NT2/D1 (cell line): ENCODE results near the gene MPZL1.

Source experiments
- DNase-seq: peaks from one replicate; pipeline ENCODE4 v3.0.0-alpha.2; 2011; ENCODE audit warnings: low read depth, low spot score
- H3K27me3 ChIP-seq: 2 replicates; pipeline ENCODE4 v1.6.0; 2011; ENCODE audit warnings: mild to moderate bottlenecking; ENCODE audit not compliant: insufficient read length, insufficient read depth
- H3K36me3 ChIP-seq: 2 replicates; pipeline ENCODE4 v1.6.1; 2011; ENCODE audit warnings: mild to moderate bottlenecking, low read length, mixed read lengths; ENCODE audit not compliant: insufficient read depth, insufficient read length
- H3K4me1 ChIP-seq: 2 replicates; pipeline ENCODE4 v1.5.1; 2011; ENCODE audit not compliant: insufficient read depth, insufficient read length
- H3K4me3 ChIP-seq: 2 replicates; pipeline ENCODE4 v1.5.1; 2011; ENCODE audit warnings: low read depth; ENCODE audit not compliant: insufficient read length
- H3K9ac ChIP-seq: 2 replicates; pipeline ENCODE4 v1.6.0; 2011; ENCODE audit warnings: low read depth; ENCODE audit not compliant: insufficient read length
- H3K9me3 ChIP-seq: 2 replicates; pipeline ENCODE4 v1.5.1; 2011; ENCODE audit warnings: mild to moderate bottlenecking, low read length; ENCODE audit not compliant: insufficient read depth
- SUZ12 ChIP-seq: IDR thresholded peaks from 2 replicates; pipeline ENCODE4 v1.6.1; 2011; ENCODE audit not compliant: insufficient read length, insufficient read depth; ENCODE audit errors: extremely low read depth
- YY1 ChIP-seq: IDR thresholded peaks from 2 replicates; pipeline ENCODE4 v1.6.1; 2011; ENCODE audit not compliant: insufficient read length, insufficient read depth
- ZNF274 ChIP-seq: IDR thresholded peaks from 2 replicates; pipeline ENCODE4 v1.6.1; 2011; ENCODE audit warnings: mild to moderate bottlenecking, low read depth, low read length

Gene MPZL1

DNA sequence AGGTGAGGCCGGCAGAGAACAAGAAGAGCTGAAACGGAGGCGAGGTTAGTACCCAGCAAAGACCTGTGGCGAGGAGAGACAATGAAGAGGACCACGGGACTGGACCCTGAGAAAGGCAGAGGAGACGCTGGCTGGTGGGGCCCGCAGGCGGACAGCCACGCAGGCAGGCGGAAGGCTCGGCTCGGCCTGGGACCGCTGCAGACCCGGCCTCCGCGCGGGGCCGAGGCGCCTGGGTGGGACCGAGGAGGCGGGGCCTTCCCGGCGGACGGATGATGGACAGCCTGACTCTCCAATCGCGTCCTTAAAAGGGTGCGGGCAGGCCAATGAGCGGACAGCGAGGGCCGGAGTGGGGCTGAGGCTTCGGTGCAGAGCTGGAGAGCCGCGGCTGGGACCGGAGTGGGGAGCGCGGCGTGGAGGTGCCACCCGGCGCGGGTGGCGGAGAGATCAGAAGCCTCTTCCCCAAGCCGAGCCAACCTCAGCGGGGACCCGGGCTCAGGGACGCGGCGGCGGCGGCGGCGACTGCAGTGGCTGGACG is at the start of gene MPZL1:
MPZL1 (plus strand) TSS at position 366 of the 535 bp plus-strand sequence. CDS start 170 bp downstream, outside the sequence.
- peaks cover 13% of the 10 kb centered on the region for H3K36me3 ChIP-seq
- no peaks in the 10 kb centered on the region for H3K27me3 ChIP-seq
- H3K9ac ChIP-seq: peak within 1 kb of the TSS; percentile 76
- peak; percentile 92 for DNase-seq
- H3K4me1 ChIP-seq: no peaks in the 10 kb centered on the region
- TF ChIP-seq YY1 (no peak), SUZ12 (no peak), ZNF274 (no peak)
- no peaks in the 10 kb centered on the region for H3K9me3 ChIP-seq
- peak within 1 kb of the TSS; percentile 70 for H3K4me3 ChIP-seq

DNA sequence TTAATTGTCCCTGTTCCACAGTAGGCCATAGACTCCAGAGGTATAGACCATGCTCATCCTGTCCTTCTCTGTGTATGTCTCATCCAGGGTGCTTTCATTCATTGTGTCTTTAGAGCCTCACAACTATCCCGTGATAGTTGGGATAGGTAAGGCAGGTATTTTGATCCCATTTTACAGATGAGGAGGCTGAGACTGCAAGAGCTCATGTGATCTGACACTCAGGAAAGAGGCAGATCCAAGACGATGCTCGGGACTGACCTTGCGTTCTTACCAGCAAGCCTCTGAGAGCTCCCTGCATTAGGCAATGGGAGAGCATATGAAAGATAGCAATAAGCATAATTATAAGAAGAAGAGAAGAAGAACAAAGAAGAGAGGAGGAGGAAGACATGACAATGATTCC is 49.0 kb upstream of the MPZL1 start:
- no peak for DNase-seq
- H3K4me1 ChIP-seq: peaks cover 12% of the 10 kb centered on the region
- H3K27me3 ChIP-seq: no peaks in the 10 kb centered on the region
- H3K9ac ChIP-seq: no peak overlapping the region
- no peaks in the 10 kb centered on the region for H3K9me3 ChIP-seq
- TF ChIP-seq YY1 (no peak), ZNF274 (no peak), SUZ12 (no peak)
- no peak overlapping the region for H3K4me3 ChIP-seq
- H3K36me3 ChIP-seq: no peaks in the 10 kb centered on the region

DNA sequence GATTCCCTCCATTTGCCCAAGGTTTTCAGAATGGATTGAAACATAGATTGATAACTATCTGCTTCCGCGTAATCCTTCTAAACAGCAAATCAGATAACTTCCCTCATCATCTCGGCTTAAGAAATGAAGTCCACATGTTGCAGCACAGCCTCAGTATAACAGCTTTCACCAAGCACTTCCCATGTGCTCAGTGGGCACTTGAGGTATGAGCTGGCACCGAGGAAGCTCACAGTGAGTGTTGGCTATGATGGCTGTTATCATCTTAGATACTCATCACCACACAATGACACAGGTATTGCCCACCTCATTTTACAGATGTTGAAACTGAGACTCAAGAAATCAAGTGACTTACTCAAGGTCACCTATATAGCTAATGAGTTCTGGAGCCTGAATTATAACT is 48.5 kb upstream of the MPZL1 start:
- DNase-seq: no peak
- no peak for TF ChIP-seq ZNF274
- TF ChIP-seq SUZ12: no peak
- no peak for TF ChIP-seq YY1
- H3K36me3 ChIP-seq: no peaks in the 10 kb centered on the region
- H3K9me3 ChIP-seq: no peaks in the 10 kb centered on the region
- H3K9ac ChIP-seq: no peak overlapping the region
- no peak overlapping the region for H3K4me3 ChIP-seq
- peaks cover 12% of the 10 kb centered on the region for H3K4me1 ChIP-seq
- H3K27me3 ChIP-seq: no peaks in the 10 kb centered on the region

DNA sequence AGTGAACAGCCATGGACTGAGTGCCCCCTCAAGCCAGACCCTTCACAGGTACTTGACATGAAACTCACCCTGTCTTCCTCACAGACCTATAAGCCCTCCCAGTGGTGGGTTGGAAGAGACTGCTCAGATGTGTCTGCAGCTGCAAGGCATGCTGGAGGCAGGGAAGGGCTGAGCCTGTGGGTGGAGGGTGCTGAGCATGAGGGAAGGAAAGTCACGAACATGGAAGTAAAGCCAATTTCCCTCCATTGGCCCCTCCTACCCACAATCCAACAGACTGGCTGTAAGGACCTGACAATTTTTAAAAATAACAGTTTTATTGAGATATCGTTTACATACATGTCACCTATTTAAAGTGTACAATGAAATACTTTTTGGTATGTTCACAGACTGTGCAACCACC is 47.6 kb upstream of the MPZL1 start:
- no peak for DNase-seq
- Histone ChIP-seq H3K36me3 (no peaks in the 10 kb centered on the region), H3K9me3 (no peaks in the 10 kb centered on the region), H3K4me3 (no peak overlapping the region), H3K9ac (no peak overlapping the region), H3K4me1 (peaks cover 16% of the 10 kb centered on the region), H3K27me3 (no peaks in the 10 kb centered on the region)
- no peak for TF ChIP-seq SUZ12
- TF ChIP-seq YY1: no peak
- TF ChIP-seq ZNF274: no peak

DNA sequence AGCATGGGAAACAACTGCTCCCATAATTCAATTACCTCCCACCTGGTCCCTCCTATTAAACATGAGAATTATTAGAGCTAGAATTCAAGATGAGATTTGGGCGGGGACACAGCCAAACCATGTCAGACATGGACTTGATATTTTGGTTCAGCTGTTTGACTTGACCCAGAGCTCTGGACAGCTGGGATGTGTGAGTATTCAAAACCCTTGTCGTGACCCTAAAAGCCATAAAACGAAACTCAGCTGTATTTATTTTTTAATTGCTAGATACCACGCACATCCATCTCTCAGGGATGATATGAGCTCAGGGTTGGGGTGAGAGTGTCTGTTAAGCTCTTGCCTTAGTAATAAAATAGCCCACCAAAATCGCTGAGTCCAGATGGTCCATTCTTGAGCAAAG is 46.3 kb upstream of the MPZL1 start:
- Histone ChIP-seq H3K9ac (no peak overlapping the region), H3K4me1 (peaks cover 5% of the 10 kb centered on the region), H3K36me3 (no peaks in the 10 kb centered on the region), H3K27me3 (no peaks in the 10 kb centered on the region), H3K9me3 (no peaks in the 10 kb centered on the region), H3K4me3 (no peak overlapping the region)
- TF ChIP-seq SUZ12: no peak
- no peak for TF ChIP-seq YY1
- TF ChIP-seq ZNF274: no peak
- DNase-seq: no peak

DNA sequence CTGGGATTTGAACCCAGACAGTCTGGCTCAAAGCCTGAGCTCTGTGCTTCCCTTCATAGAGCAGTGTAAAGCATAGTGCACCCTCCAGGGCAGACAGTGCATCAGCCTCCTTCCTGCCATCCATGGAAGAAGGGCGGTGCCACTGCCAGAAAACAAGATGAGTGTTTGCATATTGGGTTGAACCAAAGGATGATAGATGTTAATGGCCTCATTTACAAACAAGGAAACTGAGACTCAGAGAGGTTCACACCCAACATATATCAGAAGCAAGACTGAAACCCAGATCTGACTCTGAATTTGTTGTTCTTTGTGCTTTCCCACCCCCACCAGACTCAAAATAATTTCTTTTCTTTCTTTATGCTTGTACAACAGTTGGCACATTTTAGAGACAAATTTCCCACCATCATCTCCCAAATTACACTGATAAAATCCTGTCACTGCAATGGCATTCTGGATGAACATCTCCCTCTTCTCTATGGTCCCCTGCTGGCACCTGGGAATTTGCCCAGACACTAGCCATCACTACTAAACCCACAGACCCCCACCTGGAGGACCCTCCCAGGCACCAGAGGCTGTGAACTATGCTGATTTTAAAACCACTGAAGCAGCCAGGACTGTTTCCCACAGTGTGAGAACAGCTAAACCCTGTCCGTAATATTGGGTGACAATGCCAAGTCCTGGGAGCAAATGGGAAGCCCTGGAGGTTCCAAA is 45.4 kb upstream of the MPZL1 start:
- no peaks in the 10 kb centered on the region for H3K9me3 ChIP-seq
- H3K4me3 ChIP-seq: no peak overlapping the region
- TF ChIP-seq ZNF274: no peak
- TF ChIP-seq SUZ12: no peak
- no peak for TF ChIP-seq YY1
- H3K36me3 ChIP-seq: no peaks in the 10 kb centered on the region
- H3K4me1 ChIP-seq: peaks cover 3% of the 10 kb centered on the region
- DNase-seq: no peak
- H3K27me3 ChIP-seq: no peaks in the 10 kb centered on the region
- no peak overlapping the region for H3K9ac ChIP-seq

DNA sequence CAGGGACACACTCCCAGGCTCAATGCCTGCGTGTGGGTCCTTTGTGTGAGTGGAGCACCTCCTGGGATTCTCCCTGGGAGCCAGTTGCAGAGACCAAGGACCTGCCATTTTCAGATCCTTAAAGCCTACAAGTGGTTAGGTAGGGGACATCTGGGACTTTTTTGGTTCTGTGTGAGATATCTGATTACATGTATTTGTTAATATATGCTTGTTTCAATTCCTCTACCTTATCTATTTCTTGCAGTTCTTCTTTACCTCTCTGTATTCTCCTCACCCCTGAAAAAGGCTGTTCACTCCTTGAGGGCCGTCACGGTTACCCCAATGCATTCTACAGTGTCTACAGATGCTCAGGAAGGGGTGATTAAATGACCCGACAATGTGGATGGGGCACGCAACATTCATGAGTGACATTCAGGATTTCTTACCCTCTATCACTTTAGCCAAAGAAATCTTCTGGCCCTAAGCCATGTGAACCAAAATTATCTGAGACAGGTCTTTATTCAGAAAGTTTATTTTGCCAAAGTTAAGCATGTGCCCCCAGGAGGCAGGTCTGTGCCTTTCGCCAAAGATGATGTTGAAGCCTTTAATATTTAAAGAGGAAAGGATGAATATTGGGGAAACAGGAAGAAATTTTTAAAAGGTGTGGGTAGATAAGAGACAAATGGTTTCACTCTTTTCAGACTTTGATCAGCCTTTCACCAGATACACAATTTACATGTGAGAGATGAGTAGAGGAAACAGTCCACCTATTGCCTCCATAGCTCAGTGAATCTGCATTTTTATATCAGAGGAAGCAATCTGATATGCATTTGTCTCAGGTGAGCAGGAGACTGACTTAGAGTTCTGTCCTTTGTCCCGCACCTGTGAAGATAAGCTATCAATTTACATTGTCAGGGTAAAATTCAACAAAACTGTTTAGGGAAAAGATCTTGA is 44.6 kb upstream of the MPZL1 start:
- no peak for DNase-seq
- H3K9me3 ChIP-seq: no peaks in the 10 kb centered on the region
- peaks cover 3% of the 10 kb centered on the region for H3K4me1 ChIP-seq
- no peak overlapping the region for H3K9ac ChIP-seq
- no peaks in the 10 kb centered on the region for H3K27me3 ChIP-seq
- H3K4me3 ChIP-seq: no peak overlapping the region
- no peaks in the 10 kb centered on the region for H3K36me3 ChIP-seq
- TF ChIP-seq SUZ12: no peak
- no peak for TF ChIP-seq ZNF274
